Measurements from ENCODE around the gene CABP5.

The CABP5 gene

GRCh38 chr19:48030073-48030472, 13.8 kb downstream of the CABP5 start:
- no peak for DNase-seq (ENCODE audit: low read depth)

GRCh38 chr19:48029431-48029830, 14.4 kb downstream of the CABP5 start:
- no peak for DNase-seq (ENCODE audit: low read depth)

GRCh38 chr19:48025480-48025879, 18.4 kb downstream of the CABP5 start:
- DNase-seq (ENCODE audit: low read depth) = no peak

GRCh38 chr19:48023518-48023917, 20.4 kb downstream of the CABP5 start:
- no peak for DNase-seq (ENCODE audit: low read depth)

- no peak for DNase-seq (ENCODE audit: low read depth)
These were observed 20.9 kb downstream of the CABP5 start for GRCh38 chr19:48023011-48023410.

- no peak for DNase-seq (ENCODE audit: low read depth)
These were observed 23.2 kb downstream of the CABP5 start for GRCh38 chr19:48020686-48021085.

- DNase-seq (ENCODE audit: low read depth) = no peak
These were observed 32.7 kb downstream of the CABP5 start for GRCh38 chr19:48010932-48011758.

GRCh38 chr19:48006762-48007161, 37.1 kb downstream of the CABP5 start:
- DNase-seq (ENCODE audit: low read depth) = no peak

- no peak for DNase-seq (ENCODE audit: low read depth)
These were observed 39.6 kb downstream of the CABP5 start for GRCh38 chr19:48004236-48004635.

- no peak for DNase-seq (ENCODE audit: low read depth)
These were observed 43.0 kb downstream of the CABP5 start for GRCh38 chr19:48000846-48001245.

- DNase-seq (ENCODE audit: low read depth) = no peak
These were observed 45.1 kb downstream of the CABP5 start for GRCh38 chr19:47998800-47999199.

- no peak for DNase-seq (ENCODE audit: low read depth)
These were observed 47.6 kb downstream of the CABP5 start for GRCh38 chr19:47996230-47996727.

- DNase-seq (ENCODE audit: low read depth) = no peak
These were observed 49.6 kb downstream of the CABP5 start, which contains the start of gene ELSPBP1 for GRCh38 chr19:47994209-47994802. Gene ELSPBP1, plus strand, starts transcription at chr19:47994632. Its CDS starts 14,036 bp downstream, at chr19:48008668.

- no peak for DNase-seq (ENCODE audit: low read depth)
These were observed 51.8 kb downstream of the CABP5 start, which contains the start of gene BSPH1 for GRCh38 chr19:47992070-47992469. Gene BSPH1, minus strand, starts transcription at chr19:47992170. Its CDS starts 89 bp downstream, at chr19:47992081.

- no peak for DNase-seq (ENCODE audit: low read depth)
These were observed 52.6 kb downstream of the CABP5 start for GRCh38 chr19:47991191-47991808.

All from fibroblast of the conjunctiva (primary cell).